Left ventricle myocardium inferior (tissue), 1 donor: ENCODE data around the gene PTPRR. TPM values are rescaled to one million over a fixed set of nuclear protein-coding genes. Genes with fewer than 3 reads are reported as not detected.

Source experiments
- DNase-seq: peaks from one replicate; pipeline ENCODE4 v3.0.0-alpha.2; 2020
- H3K27ac ChIP-seq: fragments of 200-600 bp; replicated peaks from 2 replicates; pipeline ENCODE4 v1.8.0; 2021
- H3K27me3 ChIP-seq: fragments of 200-600 bp; 2 replicates; pipeline ENCODE4 v1.8.0; 2021; ENCODE audit warnings: low read depth
- H3K36me3 ChIP-seq: fragments of 200-600 bp; 2 replicates; pipeline ENCODE4 v1.8.0; 2021
- H3K4me1 ChIP-seq: fragments of 200-600 bp; 2 replicates; pipeline ENCODE4 v1.8.0; 2021
- H3K4me3 ChIP-seq: fragments of 200-600 bp; 2 replicates; pipeline ENCODE4 v1.8.0; 2021; ENCODE audit warnings: mild to moderate bottlenecking, moderate library complexity
- H3K9me3 ChIP-seq: fragments of 200-600 bp; replicated peaks from 2 replicates; pipeline ENCODE4 v1.8.0; 2021
- intact Hi-C: fragments of 100-400 bp; cut with micrococcal nuclease; formaldehyde crosslinking; loops from one replicate; pipeline ENCODE4 v1.11.0; 2022
- total RNA-seq: library from RNA; stranded (reverse); fragmentation: NEBNext Ultra II Directional; extraction: Animal tissue kit (Norgen Biotek cat#: 25700); gene quantifications from one replicate; pipeline ENCODE4 v1.2.1, GENCODE V29; 2021
- TF ChIP-seq, protein P1 (sequence below): fragments of 200-600 bp; IDR thresholded peaks from 2 replicates; pipeline ENCODE4 v1.8.0; 2021; ENCODE audit warnings: antibody characterized with exemption, mild to moderate bottlenecking, borderline replicate concordance
- donor health status: DM: no; HTN: yes; CAD: no; lungs with severe emphysema.

PTPRR gene
- total RNA-seq, 1 donor from 2014 or later, result 1.3 TPM

DNA sequence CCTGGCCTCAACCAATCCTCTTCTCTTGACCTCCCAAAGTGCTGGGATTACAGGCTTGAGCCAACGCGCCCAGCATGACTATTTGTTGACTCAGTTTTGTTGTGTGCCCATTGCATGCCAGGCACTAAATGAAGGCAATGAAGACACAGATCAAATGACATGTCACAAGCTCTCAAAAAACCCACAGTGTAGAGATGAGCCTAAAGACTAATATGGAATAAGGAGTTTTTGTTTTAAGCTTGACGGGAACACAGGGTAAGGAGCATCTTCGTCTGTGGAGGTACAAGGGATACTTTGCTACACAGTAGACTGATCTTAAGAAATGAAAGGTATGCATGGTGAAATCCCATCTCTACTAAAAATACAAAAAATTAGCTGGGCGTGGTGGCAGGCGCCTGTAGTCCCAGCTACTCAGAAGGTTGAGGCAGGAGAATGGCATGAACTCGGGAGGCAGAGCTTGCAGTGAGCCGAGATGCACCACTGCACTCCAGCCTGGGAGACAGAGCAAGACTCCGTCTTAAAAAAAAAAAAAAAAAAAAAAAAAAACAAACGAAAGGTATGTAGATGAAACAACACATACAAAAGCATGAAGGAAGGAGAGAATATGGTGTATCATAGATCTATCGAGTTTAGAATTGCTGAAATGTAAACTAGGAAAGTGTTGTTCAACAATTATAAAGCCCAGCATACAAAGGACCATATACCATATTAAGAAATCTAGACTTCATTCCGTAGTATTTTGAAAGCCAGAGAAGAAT lies 161.2 kb downstream of the PTPRR start:
- Histone ChIP-seq H3K27ac (no peak overlapping the region), H3K36me3 (no peaks in the 10 kb centered on the region), H3K27me3 (no peaks in the 10 kb centered on the region), H3K9me3 (no peaks in the 10 kb centered on the region), H3K4me3 (no peak overlapping the region), H3K4me1 (no peaks in the 10 kb centered on the region)
- intact Hi-C loops, result no loop called here
- DNase-seq, result no peak
- TF ChIP-seq, protein P1, sequence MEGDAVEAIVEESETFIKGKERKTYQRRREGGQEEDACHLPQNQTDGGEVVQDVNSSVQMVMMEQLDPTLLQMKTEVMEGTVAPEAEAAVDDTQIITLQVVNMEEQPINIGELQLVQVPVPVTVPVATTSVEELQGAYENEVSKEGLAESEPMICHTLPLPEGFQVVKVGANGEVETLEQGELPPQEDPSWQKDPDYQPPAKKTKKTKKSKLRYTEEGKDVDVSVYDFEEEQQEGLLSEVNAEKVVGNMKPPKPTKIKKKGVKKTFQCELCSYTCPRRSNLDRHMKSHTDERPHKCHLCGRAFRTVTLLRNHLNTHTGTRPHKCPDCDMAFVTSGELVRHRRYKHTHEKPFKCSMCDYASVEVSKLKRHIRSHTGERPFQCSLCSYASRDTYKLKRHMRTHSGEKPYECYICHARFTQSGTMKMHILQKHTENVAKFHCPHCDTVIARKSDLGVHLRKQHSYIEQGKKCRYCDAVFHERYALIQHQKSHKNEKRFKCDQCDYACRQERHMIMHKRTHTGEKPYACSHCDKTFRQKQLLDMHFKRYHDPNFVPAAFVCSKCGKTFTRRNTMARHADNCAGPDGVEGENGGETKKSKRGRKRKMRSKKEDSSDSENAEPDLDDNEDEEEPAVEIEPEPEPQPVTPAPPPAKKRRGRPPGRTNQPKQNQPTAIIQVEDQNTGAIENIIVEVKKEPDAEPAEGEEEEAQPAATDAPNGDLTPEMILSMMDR, result no peak

DNA sequence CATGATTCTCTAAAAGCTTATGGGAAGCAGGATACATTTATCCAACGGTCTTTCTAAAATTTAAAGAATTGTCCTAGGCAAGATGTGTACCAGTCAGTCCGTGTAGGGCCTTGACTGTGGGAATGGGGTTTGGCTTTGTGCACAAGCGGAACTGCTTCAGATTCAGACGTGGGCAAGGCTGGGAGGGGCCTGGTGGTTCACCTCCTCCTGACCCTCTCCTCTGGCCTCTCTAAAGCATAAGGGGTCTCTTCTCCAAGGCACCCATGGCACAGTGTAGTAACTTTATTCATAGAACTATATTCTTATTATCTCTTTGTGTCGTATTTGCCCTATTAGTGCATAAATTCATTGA lies 162.1 kb downstream of the PTPRR start:
- Histone ChIP-seq H3K27me3 (no peaks in the 10 kb centered on the region), H3K36me3 (no peaks in the 10 kb centered on the region), H3K4me1 (no peaks in the 10 kb centered on the region), H3K27ac (no peak overlapping the region), H3K4me3 (no peak overlapping the region), H3K9me3 (no peaks in the 10 kb centered on the region)
- no peak for DNase-seq
- intact Hi-C loops, result no loop called here
- TF ChIP-seq, protein P1, result no peak

DNA sequence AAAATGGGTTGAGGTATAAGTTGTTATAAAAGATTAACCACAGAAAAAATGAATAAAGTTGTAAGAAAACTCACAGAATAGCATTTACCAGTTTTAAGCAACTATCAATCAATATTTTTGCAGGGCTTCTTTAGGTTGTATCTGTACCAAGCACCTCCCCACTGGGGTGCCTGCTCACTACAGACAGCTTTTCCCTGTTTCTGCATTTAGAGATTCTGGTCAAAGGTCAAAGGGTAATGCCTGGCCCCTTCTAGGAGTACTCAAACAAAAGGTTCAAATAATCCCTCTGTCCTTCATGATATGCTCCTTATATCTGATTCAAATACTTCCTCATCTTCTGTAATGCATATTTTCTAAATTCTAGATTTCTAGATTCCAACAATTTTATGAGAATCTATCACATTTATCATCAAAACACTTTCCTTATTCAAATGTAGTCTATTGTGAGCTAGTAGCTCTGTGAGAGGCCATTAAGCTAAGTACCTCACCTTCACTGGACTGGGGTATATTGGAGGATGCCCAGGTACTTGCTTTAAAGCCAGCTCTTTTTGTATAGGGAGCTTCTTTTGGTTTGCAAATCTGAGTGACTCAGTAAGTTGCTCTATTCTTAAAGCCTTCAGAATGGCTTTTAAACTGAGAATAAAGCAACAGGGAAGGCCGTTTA lies 162.6 kb downstream of the PTPRR start:
- Histone ChIP-seq H3K27ac (no peak overlapping the region), H3K36me3 (no peaks in the 10 kb centered on the region), H3K27me3 (peaks cover under 1% of the 10 kb centered on the region), H3K4me3 (no peak overlapping the region), H3K9me3 (no peaks in the 10 kb centered on the region), H3K4me1 (no peaks in the 10 kb centered on the region)
- TF ChIP-seq, protein P1, result no peak
- intact Hi-C loops, result no loop called here
- no peak for DNase-seq

DNA sequence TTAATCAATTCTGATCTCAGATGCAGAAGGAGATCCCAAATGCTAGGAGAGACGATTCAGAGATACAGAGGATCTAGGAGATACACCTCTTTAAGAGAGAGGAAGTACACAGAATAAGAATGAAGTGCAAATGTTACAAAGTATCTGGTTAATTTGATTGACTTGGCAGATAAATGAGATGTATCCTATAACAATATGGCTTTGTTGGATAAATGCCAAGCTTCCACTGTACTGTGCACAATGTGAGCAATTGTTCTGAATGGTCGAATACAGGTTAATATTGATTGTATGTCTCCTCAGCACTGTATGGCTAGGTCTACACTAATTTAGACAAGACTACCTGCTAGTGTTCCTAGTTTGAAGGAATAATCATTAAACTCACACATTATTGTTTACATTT lies 163.7 kb downstream of the PTPRR start:
- intact Hi-C loops, result no loop called here
- H3K9me3 ChIP-seq, result no peaks in the 10 kb centered on the region
- no peaks in the 10 kb centered on the region for H3K36me3 ChIP-seq
- no peaks in the 10 kb centered on the region for H3K4me1 ChIP-seq
- no peak for DNase-seq
- no peak overlapping the region for H3K27ac ChIP-seq
- TF ChIP-seq, protein P1, result no peak
- no peak overlapping the region for H3K4me3 ChIP-seq
- H3K27me3 ChIP-seq, result peaks cover 9% of the 10 kb centered on the region

DNA sequence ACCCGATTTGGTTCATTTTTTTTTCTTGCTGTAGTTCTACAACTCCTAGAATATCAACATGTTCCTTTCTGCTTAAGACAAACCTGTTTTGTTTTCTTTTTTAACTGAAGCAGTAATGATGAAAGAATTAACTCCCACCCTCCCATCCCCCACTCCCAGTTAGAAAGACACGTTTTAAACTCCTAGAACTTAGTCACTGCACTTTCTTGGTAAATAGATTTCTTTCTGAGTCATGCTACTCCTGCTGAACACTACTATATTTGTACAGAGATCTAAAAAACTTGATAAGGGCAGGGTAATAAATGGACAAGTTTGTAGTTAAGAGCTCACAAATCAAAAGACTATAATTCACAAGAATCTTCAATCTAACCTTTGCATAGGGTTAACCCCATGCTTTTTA lies 164.4 kb downstream of the PTPRR start:
- H3K4me1 ChIP-seq, result no peaks in the 10 kb centered on the region
- H3K36me3 ChIP-seq, result no peaks in the 10 kb centered on the region
- no peak overlapping the region for H3K27ac ChIP-seq
- TF ChIP-seq, protein P1, result no peak
- H3K4me3 ChIP-seq, result no peak overlapping the region
- H3K27me3 ChIP-seq, result peaks cover 10% of the 10 kb centered on the region
- no peaks in the 10 kb centered on the region for H3K9me3 ChIP-seq
- intact Hi-C loops, result no loop called here
- DNase-seq, result no peak
